SJCRH30 (cell line): ENCODE results near the gene ZNF668. TPM values are rescaled to one million over a fixed set of nuclear protein-coding genes. Genes with fewer than 3 reads are reported as not detected.

Experiments
- DNase-seq, 2 experiments: peaks; one replicate each; pipeline ENCODE4 v3.0.0-alpha.2; 2015 to 2020
- H3K27ac ChIP-seq: fragments of 250-450 bp; sonication (Bioruptor Pico); 2 replicates; pipeline ENCODE4 v1.5.1; 2020; ENCODE audit warnings: mild to moderate bottlenecking, moderate library complexity
- H3K27me3 ChIP-seq: fragments of 250-450 bp; sonication (Bioruptor Pico); 2 replicates; pipeline ENCODE4 v1.5.1; 2020; ENCODE audit warnings: mild to moderate bottlenecking, moderate library complexity
- H3K36me3 ChIP-seq: fragments of 250-450 bp; sonication (Bioruptor Pico); 2 replicates; pipeline ENCODE4 v1.5.1; 2020; ENCODE audit warnings: mild to moderate bottlenecking, moderate library complexity
- H3K4me1 ChIP-seq: fragments of 250-450 bp; sonication (Bioruptor Pico); 2 replicates; pipeline ENCODE4 v1.5.1; 2020; ENCODE audit warnings: mild to moderate bottlenecking, moderate library complexity
- H3K4me3 ChIP-seq: fragments of 250-450 bp; sonication (Bioruptor Pico); 2 replicates; pipeline ENCODE4 v1.5.1; 2020; ENCODE audit warnings: mild to moderate bottlenecking, moderate library complexity
- H3K9me3 ChIP-seq: fragments of 250-450 bp; sonication (Bioruptor Pico); replicated peaks from 2 replicates; pipeline ENCODE4 v1.5.1; 2020; ENCODE audit warnings: mild to moderate bottlenecking, moderate library complexity
- total RNA-seq: library from RNA; depleted of rRNA; stranded (reverse); fragments of >200 nt; shearing (Covaris generic); gene quantifications from 2 replicates; pipeline ENCODE4 v1.2.3, GENCODE V29; 2014

Gene ZNF668
- total RNA-seq, 1 experiment from 2014 or later: 21.8 TPM

- DNase-seq: no peak
- peaks cover 14% of the 10 kb centered on the region for H3K4me1 ChIP-seq
- H3K36me3 ChIP-seq: peaks cover 49% of the 10 kb centered on the region
These were observed 6.1 kb upstream of the ZNF668 start for GRCh38 chr16:31080035-31080629.

GRCh38 chr16:31079342-31079944 is 5.4 kb upstream of the ZNF668 start:
- no peaks in the 10 kb centered on the region for H3K9me3 ChIP-seq
- no peak for DNase-seq
- H3K4me1 ChIP-seq: peaks cover 7% of the 10 kb centered on the region
- H3K36me3 ChIP-seq: peaks cover 49% of the 10 kb centered on the region
- H3K4me3 ChIP-seq: no peak overlapping the region
- no peak overlapping the region for H3K27ac ChIP-seq
- H3K27me3 ChIP-seq: no peaks in the 10 kb centered on the region

More at GRCh38 chr16:31080035-31080629, 6.1 kb upstream of the ZNF668 start:
- no peaks in the 10 kb centered on the region for H3K9me3 ChIP-seq
- no peak overlapping the region for H3K27ac ChIP-seq
- H3K4me3 ChIP-seq: no peak overlapping the region
- no peaks in the 10 kb centered on the region for H3K27me3 ChIP-seq

GRCh38 chr16:31078597-31079341 is 4.7 kb upstream of the ZNF668 start:
- H3K36me3 ChIP-seq: peaks cover 46% of the 10 kb centered on the region
- H3K4me3 ChIP-seq: no peak overlapping the region
- no peak for DNase-seq
- no peaks in the 10 kb centered on the region for H3K9me3 ChIP-seq
- no peak overlapping the region for H3K27ac ChIP-seq
- H3K27me3 ChIP-seq: no peaks in the 10 kb centered on the region
- H3K4me1 ChIP-seq: no peaks in the 10 kb centered on the region; the same call in none of the 2 replicates

GRCh38 chr16:31077592-31078396 is 3.8 kb upstream of the ZNF668 start:
- Histone ChIP-seq H3K4me3 (no peak overlapping the region), H3K4me1 (no peaks in the 10 kb centered on the region), H3K27ac (no peak overlapping the region), H3K9me3 (no peaks in the 10 kb centered on the region), H3K27me3 (no peaks in the 10 kb centered on the region), H3K36me3 (peaks cover 45% of the 10 kb centered on the region)
- no peak for DNase-seq

GRCh38 chr16:31077024-31077423 is 3.0 kb upstream of the ZNF668 start:
- H3K9me3 ChIP-seq: no peaks in the 10 kb centered on the region
- H3K4me1 ChIP-seq: no peaks in the 10 kb centered on the region
- no peak for DNase-seq
- no peak overlapping the region for H3K27ac ChIP-seq
- H3K4me3 ChIP-seq: no peak overlapping the region
- no peaks in the 10 kb centered on the region for H3K27me3 ChIP-seq
- H3K36me3 ChIP-seq: peaks cover 45% of the 10 kb centered on the region

GRCh38 chr16:31076319-31076718 is 2.3 kb upstream of the ZNF668 start:
- no peaks in the 10 kb centered on the region for H3K9me3 ChIP-seq
- DNase-seq: no peak
- H3K4me3 ChIP-seq: no peak overlapping the region
- H3K36me3 ChIP-seq: peaks cover 45% of the 10 kb centered on the region
- H3K4me1 ChIP-seq: peaks cover 1% of the 10 kb centered on the region
- H3K27me3 ChIP-seq: no peaks in the 10 kb centered on the region
- H3K27ac ChIP-seq: no peak overlapping the region

GRCh38 chr16:31074814-31075183 is 759 bp upstream of the ZNF668 start:
- peak overlapping the region; percentile 94 for H3K4me3 ChIP-seq
- peaks cover 7% of the 10 kb centered on the region for H3K4me1 ChIP-seq
- no peak for DNase-seq
- H3K9me3 ChIP-seq: no peaks in the 10 kb centered on the region
- H3K27me3 ChIP-seq: no peaks in the 10 kb centered on the region
- peaks cover 32% of the 10 kb centered on the region for H3K36me3 ChIP-seq
- H3K27ac ChIP-seq: peak overlapping the region; percentile 98

GRCh38 chr16:31073142-31073969 is 684 bp downstream of the ZNF668 start:
- H3K4me3 ChIP-seq: peak overlapping the region; percentile 94
- H3K27ac ChIP-seq: peak overlapping the region; percentile 98
- peaks cover 17% of the 10 kb centered on the region for H3K36me3 ChIP-seq
- DNase-seq: peak; percentile 92 to 93
- H3K4me1 ChIP-seq: peaks cover 7% of the 10 kb centered on the region
- no peaks in the 10 kb centered on the region for H3K27me3 ChIP-seq
- no peaks in the 10 kb centered on the region for H3K9me3 ChIP-seq

GRCh38 chr16:31072540-31073141 is 1.4 kb downstream of the ZNF668 start:
- Histone ChIP-seq H3K9me3 (no peaks in the 10 kb centered on the region), H3K4me1 (peaks cover 7% of the 10 kb centered on the region), H3K4me3 (peak overlapping the region; percentile 94), H3K27me3 (no peaks in the 10 kb centered on the region), H3K27ac (peak overlapping the region; percentile 98), H3K36me3 (peaks cover 12% of the 10 kb centered on the region)
- peak; percentile 40 to 70 for DNase-seq

GRCh38 chr16:31071861-31072260 is 2.2 kb downstream of the ZNF668 start:
- H3K4me3 ChIP-seq: peak overlapping the region; percentile 94
- H3K27ac ChIP-seq: peak overlapping the region; percentile 98
- no peaks in the 10 kb centered on the region for H3K9me3 ChIP-seq
- peaks cover 7% of the 10 kb centered on the region for H3K4me1 ChIP-seq
- H3K36me3 ChIP-seq: peaks cover 9% of the 10 kb centered on the region
- H3K27me3 ChIP-seq: no peaks in the 10 kb centered on the region
- peak; percentile 93 to 99 for DNase-seq

- Histone ChIP-seq H3K4me3 (no peak overlapping the region), H3K36me3 (peaks cover 20% of the 10 kb centered on the region), H3K4me1 (peaks cover 31% of the 10 kb centered on the region), H3K27me3 (no peaks in the 10 kb centered on the region), H3K27ac (no peak overlapping the region), H3K9me3 (no peaks in the 10 kb centered on the region)
- DNase-seq: no peak
These were observed 6.7 kb downstream of the ZNF668 start for GRCh38 chr16:31067342-31067741.

GRCh38 chr16:31064882-31065461 is 9.1 kb downstream of the ZNF668 start:
- H3K27ac ChIP-seq: peak overlapping the region; percentile 91
- H3K36me3 ChIP-seq: peaks cover 43% of the 10 kb centered on the region
- no peak overlapping the region for H3K4me3 ChIP-seq
- H3K4me1 ChIP-seq: peaks cover 24% of the 10 kb centered on the region
- peak; percentile 99 to 100 for DNase-seq
- H3K9me3 ChIP-seq: no peaks in the 10 kb centered on the region
- no peaks in the 10 kb centered on the region for H3K27me3 ChIP-seq

- DNase-seq: no peak
- Histone ChIP-seq H3K4me1 (peaks cover 24% of the 10 kb centered on the region), H3K9me3 (no peaks in the 10 kb centered on the region), H3K27ac (peak overlapping the region; percentile 91), H3K4me3 (no peak overlapping the region), H3K36me3 (peaks cover 50% of the 10 kb centered on the region), H3K27me3 (no peaks in the 10 kb centered on the region)
These were observed 10.0 kb downstream of the ZNF668 start for GRCh38 chr16:31063843-31064611.
